NCI-H187 (cell line): ENCODE results near the gene LARP1.
"Not testable (repeated sequence)": the region's sequence is repeated elsewhere in the genome, so short reads cannot be mapped to it uniquely, and the experiment has no call there.

Source experiments
- DNase-seq, 2 experiments: peaks; one replicate each; lab custom pipeline; 2025; lab: John Stamatoyannopoulos, UW

Gene LARP1

DNA sequence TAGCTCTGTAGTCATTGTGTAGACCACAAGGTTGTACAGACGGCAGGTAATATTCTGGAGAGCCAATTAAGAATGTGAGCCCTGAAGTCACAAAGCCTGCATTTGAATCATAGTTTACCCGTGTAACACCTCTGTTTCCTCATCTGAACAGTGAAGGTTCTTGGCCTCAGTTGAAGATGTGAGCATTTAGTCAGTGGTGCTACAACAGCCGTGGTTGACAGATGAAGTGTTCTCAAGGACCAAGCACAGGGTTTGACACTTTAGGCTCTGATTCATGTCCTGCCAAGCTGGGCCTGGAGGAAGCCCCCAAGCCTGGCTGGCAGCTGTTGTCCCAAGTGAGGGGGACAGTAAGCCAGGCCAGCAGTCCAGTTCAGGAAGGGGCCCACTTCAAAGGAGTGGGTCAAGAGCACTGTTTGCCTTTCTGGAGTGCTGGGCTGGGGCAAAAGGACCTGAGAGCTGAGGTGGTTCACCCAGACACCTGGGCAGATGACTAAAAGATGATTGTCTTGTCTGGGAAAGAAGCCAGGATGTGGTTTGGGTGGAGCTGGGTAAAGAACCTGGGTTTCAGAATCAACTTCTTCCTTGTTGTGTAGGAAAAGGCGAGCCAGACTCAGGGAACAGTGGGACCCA, 74.5 kb downstream of the LARP1 start:
- peak in 1 of 2 experiments; percentile 10 for DNase-seq

DNA sequence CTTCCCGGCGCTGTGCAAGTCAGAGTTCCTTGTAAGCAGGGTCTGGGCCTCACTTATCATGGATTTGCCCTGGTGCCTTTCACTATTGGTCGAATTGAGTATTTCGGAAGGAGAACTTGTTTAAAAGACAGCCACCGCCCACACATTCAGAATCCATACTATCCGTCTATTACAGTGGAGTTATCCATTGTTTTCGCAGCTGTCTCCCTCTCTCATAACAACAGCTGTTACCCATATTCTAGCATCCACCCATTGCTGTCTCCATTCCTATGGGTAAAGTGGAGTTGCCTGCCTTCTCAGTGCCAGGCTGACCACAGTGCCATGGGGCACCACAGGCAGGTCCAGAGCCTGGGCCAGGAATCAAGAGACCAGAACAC, 75.0 kb downstream of the LARP1 start:
- DNase-seq: no peak

GRCh38 chr5:154830596-154830995, 75.4 kb downstream of the LARP1 start:
- no peak for DNase-seq

DNA sequence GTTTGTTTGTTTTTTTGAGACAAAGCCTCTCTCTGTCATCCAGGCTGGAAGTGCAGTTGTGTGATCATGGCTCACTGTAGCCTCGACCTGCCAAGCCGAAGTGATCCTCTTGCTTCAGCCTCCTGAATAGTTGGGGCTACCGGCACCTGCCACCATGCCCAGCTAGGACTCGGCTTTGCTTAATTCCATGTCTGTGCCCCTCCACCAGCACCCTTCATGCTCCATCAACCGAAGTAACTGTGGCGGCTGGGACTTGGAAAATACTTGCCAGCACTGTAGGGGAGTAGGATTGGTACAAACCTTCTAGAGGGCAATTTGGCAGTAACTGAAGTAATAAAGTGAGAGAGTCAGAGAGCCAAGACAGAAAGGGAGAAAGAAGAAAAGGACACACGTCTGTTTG, 76.3 kb downstream of the LARP1 start:
- no peak for DNase-seq

GRCh38 chr5:154832804-154833203, 77.6 kb downstream of the LARP1 start:
- not testable (repeated sequence) for DNase-seq

GRCh38 chr5:154834053-154834452, 78.9 kb downstream of the LARP1 start:
- no peak for DNase-seq

GRCh38 chr5:154835701-154836052, 80.5 kb downstream of the LARP1 start:
- DNase-seq: not testable (repeated sequence)

DNA sequence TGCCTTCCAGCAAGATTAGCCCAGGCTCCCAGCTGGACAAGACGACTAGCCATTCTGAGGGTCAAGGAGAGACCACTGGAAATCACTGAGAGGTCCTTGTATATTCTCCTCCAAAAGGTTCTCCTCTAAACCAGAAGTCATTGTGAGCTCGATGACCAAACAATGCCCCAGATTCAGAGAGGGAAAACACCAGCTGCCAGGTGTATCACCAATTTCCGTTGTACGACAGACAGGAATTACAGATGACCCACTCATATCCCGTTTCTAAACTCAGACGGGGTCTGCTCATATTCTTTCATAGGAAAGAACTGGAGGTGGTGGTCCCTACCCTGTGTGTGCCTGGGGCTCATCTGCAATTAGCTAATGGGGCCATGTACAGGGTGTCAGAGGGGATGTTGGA, 81.0 kb downstream of the LARP1 start:
- DNase-seq: no peak

GRCh38 chr5:154837009-154837901, 82.1 kb downstream of the LARP1 start:
- DNase-seq: no peak

- DNase-seq: no peak
These were observed 85.5 kb downstream of the LARP1 start for GRCh38 chr5:154840435-154841272.

- no peak for DNase-seq
These were observed 86.1 kb downstream of the LARP1 start for GRCh38 chr5:154841273-154841661.

DNA sequence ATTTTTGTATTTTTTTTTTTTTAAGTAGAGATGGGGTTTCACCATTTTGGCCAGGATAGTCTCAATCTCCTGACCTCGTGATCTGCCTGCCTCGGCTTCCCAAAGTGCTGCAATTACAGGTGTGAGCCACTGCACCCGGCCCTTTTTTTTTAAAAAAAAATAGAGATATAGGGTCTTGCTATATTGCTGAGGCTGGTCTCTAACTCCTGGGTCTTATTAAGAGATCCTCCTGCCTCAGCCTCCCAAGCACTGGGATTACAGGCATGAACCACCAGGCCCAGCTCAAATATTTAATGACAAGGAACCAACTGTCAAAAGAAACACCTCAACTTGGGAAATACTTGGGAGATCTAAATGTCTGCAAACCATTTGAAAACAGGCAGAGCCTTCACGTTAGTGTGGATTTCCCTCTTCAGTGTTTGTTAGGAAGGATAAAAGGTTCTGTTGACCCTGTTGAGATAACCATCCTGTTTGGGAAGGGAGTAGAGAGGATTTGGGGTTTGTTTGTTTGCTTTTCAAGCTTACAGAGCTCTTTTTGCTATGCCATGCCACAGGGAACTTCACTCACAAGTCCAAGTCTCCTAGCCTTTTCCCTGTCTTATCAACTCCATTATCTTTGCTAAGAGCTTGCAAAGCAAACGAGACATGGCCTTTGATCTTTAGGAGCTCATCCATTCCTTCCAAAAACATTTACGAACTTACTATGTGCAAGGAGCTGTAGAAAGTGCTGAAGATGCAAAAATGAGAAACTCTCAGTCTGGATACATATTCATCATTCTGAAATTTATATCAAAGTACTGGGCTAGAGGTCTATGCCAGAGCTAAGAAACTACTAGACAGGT, 87.7 kb downstream of the LARP1 start:
- DNase-seq: no peak

DNA sequence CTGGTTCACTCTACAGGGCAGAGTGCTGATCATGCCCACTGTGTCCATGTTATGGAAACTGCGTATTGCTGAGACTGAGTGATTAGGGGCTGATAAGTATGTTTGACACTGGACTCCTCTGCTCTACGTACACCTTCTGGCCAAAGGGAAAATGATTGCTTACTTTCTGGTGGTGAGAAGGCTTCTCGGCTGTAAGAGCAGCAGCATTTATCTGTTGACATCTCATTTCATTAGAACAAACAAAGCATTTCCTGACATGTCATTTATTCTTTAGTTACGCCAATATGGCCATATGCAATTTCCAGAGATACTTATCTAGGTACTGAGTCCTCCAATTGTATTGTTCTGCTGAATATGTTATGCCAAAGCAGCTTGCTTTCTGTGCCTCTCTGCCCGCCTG, 89.6 kb downstream of the LARP1 start:
- no peak for DNase-seq

DNA sequence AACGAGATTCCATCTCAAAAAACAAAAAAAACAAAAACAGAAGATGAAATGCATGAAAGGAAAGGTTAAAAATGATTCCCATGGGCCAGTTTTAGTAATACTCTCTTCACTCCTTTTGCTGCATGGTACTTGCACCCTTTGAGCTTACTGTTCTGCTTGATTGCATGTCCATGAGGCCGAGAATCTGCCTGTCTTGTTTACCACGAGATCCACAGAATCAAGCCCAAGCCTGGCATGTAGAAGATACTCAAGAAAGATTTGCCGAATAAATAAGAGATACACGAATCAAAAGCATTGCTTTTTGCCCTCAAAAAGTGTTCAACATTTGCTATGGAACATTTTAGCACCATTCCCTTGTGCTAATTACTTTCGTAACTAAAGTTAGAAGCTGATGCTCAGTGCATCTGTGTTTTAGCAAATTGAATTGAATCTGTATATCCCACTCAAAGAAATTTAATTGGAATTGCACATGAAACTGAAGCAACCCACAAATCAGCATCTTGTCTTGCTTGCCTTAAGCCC, 94.1 kb downstream of the LARP1 start:
- no peak for DNase-seq

DNA sequence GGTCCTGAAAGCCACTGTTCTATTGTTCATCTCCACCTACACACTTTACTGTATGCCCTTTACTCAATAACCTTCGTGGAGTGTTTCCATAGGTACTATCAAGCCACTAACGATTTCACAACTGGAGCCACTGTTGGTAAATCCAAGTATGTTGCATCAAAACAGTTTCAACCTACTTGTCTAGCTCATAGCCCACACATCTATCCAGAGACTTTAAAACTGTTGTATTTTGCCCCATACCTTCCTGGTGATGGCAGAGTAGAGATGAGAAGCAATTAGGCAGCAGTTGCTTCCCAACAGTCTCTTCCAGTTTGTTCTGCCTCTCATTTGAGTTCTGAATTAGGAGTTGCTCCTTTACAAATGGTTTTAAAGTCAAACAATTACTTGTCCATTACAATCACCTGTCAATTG, 94.6 kb downstream of the LARP1 start:
- no peak for DNase-seq

GRCh38 chr5:154850255-154851062, 95.3 kb downstream of the LARP1 start, which contains the start of gene FAXDC2:
FAXDC2 (minus strand) TSS chr5:154850603; CDS start chr5:154838178, 12,425 bp downstream.
- DNase-seq: no peak

DNA sequence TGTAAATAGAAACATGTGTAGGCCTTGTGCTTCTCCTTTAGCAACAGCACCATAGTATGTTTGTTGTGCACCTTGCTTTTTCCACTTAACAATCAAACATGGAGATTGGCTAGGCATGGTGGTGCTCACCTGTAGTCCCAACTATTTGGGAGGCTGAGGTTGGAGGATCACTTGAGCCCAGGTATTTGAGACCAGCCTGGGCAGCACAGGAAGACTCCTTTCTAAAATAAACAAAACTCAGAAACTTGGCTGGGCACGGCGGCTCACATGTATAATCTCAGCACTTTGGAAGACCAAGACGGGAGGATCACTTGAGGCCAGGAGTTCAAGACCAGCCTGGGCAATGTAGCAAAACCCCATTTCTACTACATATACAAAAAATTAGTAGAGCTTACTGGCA, 96.2 kb downstream of the LARP1 start:
- DNase-seq: no peak

GRCh38 chr5:154857530-154858296, 102.5 kb downstream of the LARP1 start:
- peak; percentile 90 to 96 for DNase-seq

- peak; percentile 93 to 96 for DNase-seq
These were observed 103.3 kb downstream of the LARP1 start, which contains the start of gene CNOT8 for GRCh38 chr5:154858297-154858971. CNOT8 (plus strand) TSS chr5:154858627; CDS start chr5:154863279, 4,652 bp downstream.
